ENCODE results near the gene OR52E5. TPM values are rescaled to one million over a fixed set of nuclear protein-coding genes. Genes with fewer than 3 reads are reported as not detected.

Gene OR52E5
- total RNA-seq, 4 donors from 2014 or later: not detected

GRCh38 chr11:5891216-5891800 is 1.7 kb upstream of the OR52E5 start:
- H3K4me3 ChIP-seq (ENCODE audit: low read depth, poor library complexity, severe bottlenecking): no peak overlapping the region
- no peak for TF ChIP-seq CTCF (IDR thresholded peaks at IDR 0.05)
- no peak for TF ChIP-seq POLR2A (IDR thresholded peaks at IDR 0.05)
- DNase-seq (ENCODE audit: low spot score in 2 of 2): no peak
- WGBS, 2 donors: 59 to 63% methylated on average over 4 of the region's 4 CpGs
- intact Hi-C loops (cut with DNase I; ENCODE audit: low total_unique reads): no loop called here

- WGBS, 2 donors: 85 to 93% methylated on average over 2 of the region's 2 CpGs
- DNase-seq (ENCODE audit: low spot score in 2 of 2): no peak
These were observed 6.5 kb downstream of the OR52E5 start for GRCh38 chr11:5899534-5899933.

DNA sequence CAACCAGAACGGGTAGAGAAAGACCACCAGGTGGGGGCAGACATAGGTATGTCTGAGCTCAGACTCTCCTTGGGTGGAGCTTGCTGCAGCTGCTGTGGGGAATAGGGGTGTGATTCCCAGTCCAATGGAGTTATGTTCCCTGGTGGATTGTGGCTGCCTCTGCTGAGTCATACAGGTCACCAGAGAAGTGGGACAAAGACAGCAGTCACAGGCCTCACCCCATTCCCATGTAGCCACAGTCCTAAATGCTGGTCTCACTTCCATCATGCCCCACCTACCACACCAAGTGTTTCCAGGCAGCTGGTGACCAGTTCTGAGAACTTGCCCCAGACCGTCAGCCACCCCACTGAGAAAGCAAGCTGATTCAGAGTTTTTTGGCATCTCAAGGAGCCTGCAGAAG is 17.5 kb downstream of the OR52E5 start:
- WGBS, 2 donors: 68 to 79% methylated on average over 2 of the region's 2 CpGs

More at GRCh38 chr11:5899534-5899933, 6.5 kb downstream of the OR52E5 start:
- intact Hi-C loops (cut with DNase I; ENCODE audit: low total_unique reads): no loop called here
- no peak overlapping the region for H3K4me3 ChIP-seq (ENCODE audit: low read depth, poor library complexity, severe bottlenecking)
- no peak for TF ChIP-seq POLR2A (IDR thresholded peaks at IDR 0.05)
- TF ChIP-seq CTCF (IDR thresholded peaks at IDR 0.05): no peak

GRCh38 chr11:5922749-5923426 is 29.9 kb downstream of the OR52E5 start:
- H3K4me3 ChIP-seq (ENCODE audit: low read depth, poor library complexity, severe bottlenecking): no peak overlapping the region
- 56 to 60% methylated on average over 2 of the region's 2 CpGs for WGBS, 2 donors
- no peak for TF ChIP-seq POLR2A (IDR thresholded peaks at IDR 0.05)
- intact Hi-C loops (cut with DNase I; ENCODE audit: low total_unique reads): no loop called here
- DNase-seq (ENCODE audit: low spot score in 2 of 2): no peak

More for the DNA sequence above, 17.5 kb downstream of the OR52E5 start:
- DNase-seq (ENCODE audit: low spot score in 2 of 2): no peak
- TF ChIP-seq CTCF (IDR thresholded peaks at IDR 0.05): no peak
- TF ChIP-seq POLR2A (IDR thresholded peaks at IDR 0.05): no peak
- intact Hi-C loops (cut with DNase I; ENCODE audit: low total_unique reads): no loop called here
- no peak overlapping the region for H3K4me3 ChIP-seq (ENCODE audit: low read depth, poor library complexity, severe bottlenecking)

DNA sequence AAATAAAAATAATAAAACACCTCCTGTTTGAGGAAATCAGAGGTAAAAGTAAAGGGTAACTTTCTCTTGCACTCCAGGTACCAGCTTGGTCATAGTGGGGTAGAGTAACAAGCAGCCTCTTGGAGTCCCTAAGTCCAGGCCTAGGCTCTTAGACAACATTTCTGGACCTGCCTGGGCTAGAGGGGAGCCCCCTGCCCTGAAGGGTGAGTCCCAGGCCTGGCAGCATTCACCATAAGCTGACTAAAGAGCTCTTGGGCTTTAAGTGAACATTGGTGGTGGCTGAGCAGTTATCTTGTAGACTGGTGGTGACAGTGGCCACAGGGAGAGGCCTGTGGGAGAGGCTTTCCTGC is 30.4 kb downstream of the OR52E5 start:
- H3K4me3 ChIP-seq (ENCODE audit: low read depth, poor library complexity, severe bottlenecking): no peak overlapping the region
- no peak for TF ChIP-seq CTCF (IDR thresholded peaks at IDR 0.05)
- no peak for TF ChIP-seq POLR2A (IDR thresholded peaks at IDR 0.05)
- DNase-seq (ENCODE audit: low spot score in 2 of 2): no peak
- intact Hi-C loops (cut with DNase I; ENCODE audit: low total_unique reads): no loop called here

GRCh38 chr11:5923794-5924193 is 30.8 kb downstream of the OR52E5 start:
- no peak for DNase-seq (ENCODE audit: low spot score in 2 of 2)
- no peak for TF ChIP-seq POLR2A (IDR thresholded peaks at IDR 0.05)
- TF ChIP-seq CTCF (IDR thresholded peaks at IDR 0.05): no peak
- no peak overlapping the region for H3K4me3 ChIP-seq (ENCODE audit: low read depth, poor library complexity, severe bottlenecking)
- intact Hi-C loops (cut with DNase I; ENCODE audit: low total_unique reads): no loop called here
